ENCODE data around the gene SPATA16.
"Not testable (repeated sequence)": the region's sequence is repeated elsewhere in the genome, so short reads cannot be mapped to it uniquely, and the experiment has no call there.

Gene SPATA16, protein sequence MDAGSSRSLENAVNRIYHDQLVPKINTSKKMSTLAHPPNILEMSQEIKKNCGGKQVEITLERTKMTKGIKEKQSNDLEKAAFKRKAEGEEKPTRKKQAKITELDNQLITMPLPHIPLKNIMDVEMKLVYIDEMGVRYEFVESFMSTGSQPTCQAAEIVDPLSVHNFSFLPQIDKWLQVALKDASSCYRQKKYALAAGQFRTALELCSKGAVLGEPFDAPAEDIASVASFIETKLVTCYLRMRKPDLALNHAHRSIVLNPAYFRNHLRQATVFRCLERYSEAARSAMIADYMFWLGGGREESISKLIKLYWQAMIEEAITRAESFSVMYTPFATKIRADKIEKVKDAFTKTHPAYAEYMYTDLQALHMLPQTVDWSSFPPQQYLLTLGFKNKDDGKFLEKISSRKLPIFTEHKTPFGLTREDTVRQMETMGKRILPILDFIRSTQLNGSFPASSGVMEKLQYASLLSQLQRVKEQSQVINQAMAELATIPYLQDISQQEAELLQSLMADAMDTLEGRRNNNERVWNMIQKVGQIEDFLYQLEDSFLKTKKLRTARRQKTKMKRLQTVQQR

DNA sequence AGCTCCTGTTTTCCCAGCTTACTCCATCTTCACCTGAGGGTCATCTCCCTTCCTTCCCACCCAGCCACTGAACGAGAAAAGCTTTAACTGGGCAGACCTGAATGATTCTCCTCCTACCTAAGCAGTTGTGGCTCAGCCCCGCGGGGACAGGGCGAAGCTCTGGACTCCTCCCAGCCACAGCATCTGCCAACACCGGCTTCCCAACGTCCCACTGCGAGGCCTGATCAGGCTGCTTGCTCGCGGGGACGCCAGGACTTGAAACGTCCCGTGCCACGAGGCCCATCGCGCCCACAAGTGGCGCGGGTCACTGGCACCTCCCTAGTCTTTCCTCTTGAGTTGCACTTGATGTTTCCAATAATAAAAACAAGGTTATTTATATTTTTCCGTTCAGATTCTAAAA, at the start of gene SPATA16:
Gene SPATA16 (minus strand): TSS at position 250 of the 400 bp plus-strand sequence. CDS start 23,504 bp downstream, outside the sequence.
- in situ Hi-C loops (cut with HindIII; ENCODE audit: low sequenced_read_pairs) = no loop called here

DNA sequence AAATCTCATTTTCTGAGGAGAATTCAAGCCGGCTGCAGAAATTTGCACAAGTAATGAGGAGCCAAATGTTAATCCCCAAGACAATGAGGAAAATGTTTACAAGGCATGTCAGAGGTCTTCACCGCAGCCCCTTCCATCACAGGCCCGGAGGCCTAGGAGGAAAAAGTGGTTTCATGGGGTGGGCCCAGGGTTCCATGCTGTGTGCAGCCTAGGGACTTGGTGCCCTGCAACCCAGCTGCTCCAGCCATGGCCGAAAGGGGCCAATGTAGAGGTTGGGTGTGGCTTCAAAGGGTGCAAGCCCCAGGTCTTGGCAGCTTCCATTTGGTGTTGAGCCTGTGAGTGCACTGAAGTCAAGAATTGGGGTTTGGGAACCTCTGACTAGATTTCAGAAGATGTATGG, 42.0 kb upstream of the SPATA16 start:
- in situ Hi-C loops (cut with HindIII; ENCODE audit: low sequenced_read_pairs) = not testable (repeated sequence)

DNA sequence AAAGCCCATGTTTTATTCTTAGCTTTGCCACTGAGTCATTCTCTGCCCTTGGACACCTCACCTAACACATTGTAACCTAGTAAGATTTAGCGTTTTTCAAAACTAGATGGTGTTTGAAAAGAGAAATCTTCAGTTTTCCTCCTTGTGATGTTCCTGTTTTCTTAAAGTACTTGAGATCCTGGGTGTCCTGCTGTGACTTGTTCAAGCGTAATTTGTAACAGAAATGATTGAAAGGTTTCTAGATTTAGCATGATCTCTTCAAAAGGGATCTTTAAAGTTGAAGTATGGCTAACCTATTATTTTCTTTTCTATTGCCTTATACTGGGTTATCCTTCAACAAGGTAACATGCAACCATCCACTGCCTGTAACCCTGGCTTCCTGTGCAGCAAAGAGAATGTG, 32.6 kb upstream of the SPATA16 start:
- in situ Hi-C loops (cut with HindIII; ENCODE audit: low sequenced_read_pairs) = no loop called here

DNA sequence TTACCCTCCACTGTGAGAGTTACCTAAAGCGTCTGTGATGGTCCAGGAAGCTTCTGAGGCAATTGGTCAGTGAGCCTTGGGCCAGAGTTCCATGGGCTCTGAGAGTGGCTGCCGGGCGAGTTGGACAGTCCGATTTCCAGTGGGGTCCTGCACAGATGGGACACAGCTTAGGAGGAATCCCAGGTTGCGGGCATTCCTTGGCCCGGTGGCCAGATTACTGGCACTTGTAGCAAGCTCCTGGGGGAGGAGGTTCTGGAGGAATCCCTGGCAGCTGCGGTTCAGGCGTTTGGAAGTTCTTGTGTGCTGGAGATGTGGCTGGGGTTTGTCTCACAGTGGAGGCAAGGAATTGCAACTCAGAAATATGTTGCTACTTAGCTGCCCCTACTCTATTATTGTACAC, 18.1 kb upstream of the SPATA16 start:
- in situ Hi-C loops (cut with HindIII; ENCODE audit: low sequenced_read_pairs) = not testable (repeated sequence)

DNA sequence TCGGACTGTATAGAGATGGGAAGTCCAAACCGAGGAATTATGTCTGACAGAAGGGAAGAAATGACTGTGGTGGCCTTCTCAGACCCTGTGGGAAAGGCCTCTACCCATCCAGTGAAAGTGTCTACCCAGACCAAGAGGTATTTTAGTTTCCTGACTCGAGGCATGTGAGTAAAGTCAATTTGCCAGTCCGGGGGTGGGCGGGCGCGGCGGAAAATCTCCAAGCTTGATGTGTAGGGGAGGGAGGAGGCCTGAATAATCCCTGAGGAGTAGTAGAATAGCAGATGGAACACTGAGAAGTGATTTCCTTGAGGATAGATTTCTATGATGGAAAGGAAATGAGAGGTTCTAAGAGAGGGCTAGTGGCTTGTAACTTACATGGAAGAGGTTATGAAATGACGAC, 15.5 kb upstream of the SPATA16 start:
- in situ Hi-C loops (cut with HindIII; ENCODE audit: low sequenced_read_pairs) = not testable (repeated sequence)

DNA sequence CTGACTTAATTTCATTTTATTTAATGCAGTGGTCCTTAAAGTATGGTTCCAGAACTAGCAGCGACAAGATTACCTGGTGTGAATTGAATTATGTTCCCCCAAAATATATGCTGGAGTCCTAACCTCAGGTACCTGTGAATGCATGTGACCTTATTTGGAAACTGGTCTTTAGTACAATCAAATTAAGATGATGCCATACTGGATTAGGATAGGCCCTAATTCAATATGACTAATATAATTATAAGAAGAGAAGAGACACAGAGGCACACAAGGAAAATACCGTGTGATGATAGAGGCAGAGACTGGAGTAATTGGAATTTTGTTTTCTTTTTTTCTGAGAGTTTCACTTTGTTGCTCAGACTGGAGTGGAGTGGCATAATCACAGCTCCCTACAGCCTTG, 12.6 kb upstream of the SPATA16 start:
- in situ Hi-C loops (cut with HindIII; ENCODE audit: low sequenced_read_pairs) = no loop called here

DNA sequence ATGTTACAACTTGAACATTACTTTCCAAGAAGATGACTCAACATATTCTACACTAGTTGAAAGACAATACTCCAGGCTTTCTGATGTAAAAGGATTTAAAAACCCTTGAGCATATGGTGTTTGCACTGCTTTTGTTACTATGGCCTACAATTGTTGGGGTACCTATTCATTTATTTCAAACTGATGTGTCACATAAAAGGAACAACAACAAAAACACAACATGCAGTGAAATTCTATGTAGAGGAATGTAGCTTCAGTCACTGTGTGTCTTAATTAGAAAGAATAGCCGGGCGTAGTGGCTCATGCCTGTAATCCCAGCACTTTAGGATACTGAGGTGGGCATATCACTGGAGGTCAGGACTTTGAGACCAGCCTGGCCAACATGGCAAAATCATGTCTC, 1.6 kb downstream of the SPATA16 start:
- in situ Hi-C loops (cut with HindIII; ENCODE audit: low sequenced_read_pairs) = no loop called here

DNA sequence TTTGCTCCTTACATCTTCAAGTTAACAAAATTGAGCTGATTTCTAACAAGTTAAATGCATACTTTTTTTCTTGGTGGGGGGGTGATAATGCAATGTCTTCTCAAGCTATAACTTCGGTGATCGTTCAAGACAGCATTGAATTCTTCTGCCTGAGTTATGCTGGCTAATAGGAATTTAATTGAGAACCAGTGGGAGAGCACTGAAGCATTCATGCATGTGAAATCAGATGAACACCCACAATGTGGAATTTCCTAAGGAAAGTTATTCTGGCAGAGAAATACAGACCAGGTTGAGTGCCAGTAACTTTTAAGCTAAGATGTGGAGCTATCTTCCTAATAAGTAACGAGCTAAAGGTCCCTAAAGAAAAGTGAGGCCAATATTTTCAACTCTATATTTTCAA, 3.0 kb downstream of the SPATA16 start:
- in situ Hi-C loops (cut with HindIII; ENCODE audit: low sequenced_read_pairs) = no loop called here

DNA sequence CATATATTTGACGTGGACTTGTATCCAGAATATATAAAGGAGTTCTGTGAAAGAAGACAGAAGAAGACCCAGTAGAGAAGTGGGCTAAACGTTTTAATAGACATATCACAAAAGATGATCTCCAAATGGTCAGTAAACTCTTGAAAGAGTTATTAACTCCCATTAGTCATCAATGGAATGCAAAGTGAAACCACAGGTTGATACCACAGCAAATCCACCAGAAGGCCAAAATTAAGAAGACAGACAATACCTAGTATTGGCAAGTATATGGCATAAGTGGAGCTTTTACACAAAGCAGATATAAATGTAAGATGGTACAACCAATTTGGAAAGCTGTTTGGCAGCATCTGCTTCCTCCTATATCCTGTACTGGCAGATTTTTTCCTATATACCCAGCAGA, 6.0 kb downstream of the SPATA16 start:
- in situ Hi-C loops (cut with HindIII; ENCODE audit: low sequenced_read_pairs) = no loop called here

DNA sequence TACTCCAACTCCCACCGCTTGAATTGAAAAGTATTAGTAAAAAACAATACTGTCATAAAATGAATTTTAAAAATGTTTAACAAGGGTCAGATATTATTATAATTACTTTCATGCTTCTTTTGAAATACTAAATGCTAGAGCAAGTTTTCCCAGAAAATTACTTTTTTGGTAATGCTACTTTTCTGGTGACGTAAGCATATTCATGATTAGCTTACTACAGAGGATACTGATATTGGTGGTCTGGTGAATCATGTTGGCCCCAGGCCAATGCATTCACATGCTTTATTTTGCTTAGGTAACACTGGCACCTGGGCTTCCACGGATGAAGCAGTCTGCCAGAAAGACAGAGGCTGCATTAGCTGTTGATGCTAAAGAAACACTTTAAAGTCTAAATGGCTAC, 12.4 kb downstream of the SPATA16 start:
- in situ Hi-C loops (cut with HindIII; ENCODE audit: low sequenced_read_pairs) = no loop called here

DNA sequence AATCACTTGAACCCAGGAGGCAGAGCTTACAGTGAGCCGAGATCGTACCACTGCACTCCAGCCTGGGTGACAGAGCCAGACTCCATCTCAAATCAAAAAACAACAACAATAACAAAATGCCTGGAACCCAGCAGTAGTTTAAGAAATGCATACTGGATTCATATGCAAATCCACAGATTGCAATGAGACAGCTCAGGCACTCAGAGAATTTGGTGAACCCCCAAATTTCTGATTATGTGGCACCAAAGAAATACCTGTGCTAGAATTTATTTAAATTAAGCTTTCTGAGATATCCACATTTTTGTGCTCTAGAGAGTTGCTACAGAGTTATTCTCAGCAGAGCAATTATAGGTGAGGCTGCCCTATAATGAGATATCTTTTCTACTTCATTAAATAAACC, 29.7 kb downstream of the SPATA16 start:
- in situ Hi-C loops (cut with HindIII; ENCODE audit: low sequenced_read_pairs) = no loop called here

DNA sequence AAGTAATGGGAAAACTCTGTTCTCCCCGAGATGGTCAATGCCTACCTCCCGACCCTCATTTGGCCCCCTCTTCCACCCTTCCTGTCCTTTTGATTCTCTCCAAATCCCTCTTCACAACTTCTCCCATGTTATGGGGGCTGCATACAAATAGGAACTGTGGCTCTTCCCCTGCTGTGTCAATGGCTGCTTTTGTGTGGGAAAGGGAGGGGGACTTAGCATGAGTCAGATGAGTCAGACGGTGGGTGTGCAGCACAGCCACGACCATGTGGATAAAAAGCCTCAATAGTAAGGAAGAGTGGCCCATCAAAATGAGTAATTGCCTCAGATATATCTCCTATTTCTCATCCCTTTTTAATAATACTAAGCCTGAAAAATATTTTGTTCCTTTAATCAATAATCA, 31.9 kb downstream of the SPATA16 start:
- in situ Hi-C loops (cut with HindIII; ENCODE audit: low sequenced_read_pairs) = no loop called here

DNA sequence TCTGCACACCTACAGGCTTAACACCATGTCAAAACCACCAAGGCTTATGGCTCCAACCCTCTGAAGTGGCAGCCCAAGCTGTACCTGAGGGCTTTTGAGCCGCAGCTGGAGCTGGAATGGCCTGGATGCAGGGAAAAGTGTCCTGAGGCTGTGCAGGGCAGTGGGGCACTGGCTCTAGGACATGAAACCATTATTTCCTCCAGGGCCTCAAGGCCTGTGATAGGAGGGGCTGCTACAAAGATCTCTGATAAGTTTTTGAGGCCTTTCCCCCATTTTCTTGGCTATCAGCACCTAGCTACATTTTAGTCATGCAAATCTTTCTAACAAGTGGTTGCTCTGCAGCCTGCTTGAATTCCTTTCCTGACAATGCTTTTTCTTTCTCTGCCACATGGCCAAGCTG, 37.6 kb downstream of the SPATA16 start:
- in situ Hi-C loops (cut with HindIII; ENCODE audit: low sequenced_read_pairs) = no loop called here

DNA sequence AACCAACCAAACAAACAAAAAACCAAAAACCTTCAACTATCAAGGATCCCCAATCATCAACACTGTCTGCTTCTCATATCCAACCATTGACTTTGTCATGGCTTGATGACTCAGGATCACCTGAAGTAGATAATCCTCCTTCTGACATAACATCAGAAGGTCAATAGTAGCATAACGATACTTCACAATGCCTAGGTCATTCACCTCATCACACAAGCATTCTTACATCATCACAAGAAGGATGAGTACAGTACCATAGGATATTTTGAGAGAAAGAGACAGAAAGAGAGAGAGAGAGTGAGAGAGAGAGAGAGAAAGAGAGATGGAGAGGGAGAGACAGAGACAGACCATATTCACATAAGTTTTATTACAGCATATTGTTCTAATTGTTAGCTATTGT, 42.1 kb downstream of the SPATA16 start:
- in situ Hi-C loops (cut with HindIII; ENCODE audit: low sequenced_read_pairs) = no loop called here

DNA sequence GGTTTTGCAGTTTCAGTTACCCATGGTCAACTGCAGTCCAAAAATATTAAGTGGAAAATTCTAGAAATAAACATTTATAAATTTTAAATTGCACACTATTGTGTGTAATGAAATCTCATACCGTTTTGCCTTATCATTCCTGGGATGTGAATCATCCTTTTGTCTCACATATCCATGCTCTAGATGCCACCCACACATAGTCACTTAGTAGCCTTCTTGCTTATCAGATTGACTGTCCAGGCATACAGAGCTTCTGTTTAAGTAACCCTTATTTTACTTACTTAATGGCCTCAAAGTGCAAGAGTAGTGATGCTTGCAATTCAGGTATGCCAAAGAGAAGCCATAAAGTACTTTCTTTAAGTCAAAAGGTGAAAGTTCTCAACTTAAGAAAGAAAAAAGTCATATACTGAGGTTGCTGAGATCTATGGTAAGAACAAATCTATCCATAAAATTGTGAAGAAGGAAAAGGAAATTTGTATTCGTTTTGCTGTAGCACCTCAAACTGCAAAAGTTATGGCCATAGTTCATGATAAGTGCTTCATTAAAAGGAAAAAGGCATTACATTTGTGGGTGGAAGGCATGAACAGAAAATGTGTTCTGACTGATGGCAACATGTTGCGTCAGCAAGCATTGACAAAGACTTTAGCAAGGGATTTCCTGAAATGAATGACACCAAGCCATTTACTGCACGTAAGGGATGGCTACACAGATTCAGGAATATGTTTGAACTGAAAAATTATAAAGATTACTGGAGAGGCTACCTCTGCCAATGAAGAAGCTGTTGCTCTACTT, 43.8 kb downstream of the SPATA16 start:
- in situ Hi-C loops (cut with HindIII; ENCODE audit: low sequenced_read_pairs) = no loop called here

DNA sequence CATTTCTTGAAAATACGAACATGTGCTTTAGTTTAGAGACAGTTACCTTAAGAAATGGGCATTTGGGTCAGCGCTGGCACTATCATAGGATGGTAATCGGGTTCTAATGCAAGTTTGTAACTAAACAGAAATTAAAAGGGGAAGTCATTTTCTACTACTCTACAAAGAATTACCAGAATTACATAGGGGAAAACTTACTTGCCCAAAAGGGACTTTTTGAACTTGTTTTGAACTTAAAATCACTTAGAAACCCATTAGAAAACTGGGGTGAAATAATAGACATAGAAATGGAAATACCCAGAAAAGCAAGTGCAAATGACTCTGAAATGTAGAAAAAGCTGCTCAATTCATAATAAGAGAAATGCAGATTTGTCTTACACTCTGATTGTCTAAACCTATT, 44.9 kb downstream of the SPATA16 start:
- in situ Hi-C loops (cut with HindIII; ENCODE audit: low sequenced_read_pairs) = no loop called here

DNA sequence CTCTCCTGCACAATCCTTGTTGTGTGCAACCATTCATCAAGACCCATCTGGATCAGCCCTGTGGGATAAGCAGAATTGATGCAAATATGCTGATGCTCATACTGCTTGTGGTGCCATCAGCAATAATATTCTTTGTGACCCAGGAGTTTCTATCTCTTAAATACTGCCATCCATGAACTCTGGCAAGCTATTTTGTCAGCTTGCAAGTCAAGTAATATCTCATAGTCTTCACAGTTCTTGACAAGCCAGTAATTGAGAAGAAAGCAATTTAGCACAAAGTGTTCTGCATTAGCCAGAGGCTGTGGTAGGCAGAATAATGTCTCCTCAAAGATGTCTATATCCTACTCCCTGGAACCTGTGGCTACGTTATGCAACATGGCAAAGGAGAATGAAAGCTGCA, 49.0 kb downstream of the SPATA16 start:
- in situ Hi-C loops (cut with HindIII; ENCODE audit: low sequenced_read_pairs) = no loop called here

DNA sequence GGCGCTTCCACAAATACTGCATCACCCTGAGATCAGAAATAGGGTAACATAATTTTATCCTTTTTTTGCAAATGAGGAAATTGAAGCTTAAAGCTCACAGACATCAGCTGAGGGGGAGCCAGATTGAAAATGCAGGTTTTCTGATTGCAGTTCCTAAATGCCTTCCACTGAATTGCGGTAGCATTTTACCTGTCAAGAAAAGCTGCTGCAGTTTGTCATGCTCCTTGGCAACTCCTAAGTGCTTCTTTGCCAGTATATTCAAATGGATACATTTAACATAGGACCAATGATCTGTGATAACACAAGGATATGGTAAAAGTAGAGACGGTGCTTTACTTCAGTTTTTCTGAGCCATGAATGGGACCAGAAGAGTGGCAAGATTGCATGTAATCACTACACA, 50.5 kb downstream of the SPATA16 start:
- in situ Hi-C loops (cut with HindIII; ENCODE audit: low sequenced_read_pairs) = no loop called here

DNA sequence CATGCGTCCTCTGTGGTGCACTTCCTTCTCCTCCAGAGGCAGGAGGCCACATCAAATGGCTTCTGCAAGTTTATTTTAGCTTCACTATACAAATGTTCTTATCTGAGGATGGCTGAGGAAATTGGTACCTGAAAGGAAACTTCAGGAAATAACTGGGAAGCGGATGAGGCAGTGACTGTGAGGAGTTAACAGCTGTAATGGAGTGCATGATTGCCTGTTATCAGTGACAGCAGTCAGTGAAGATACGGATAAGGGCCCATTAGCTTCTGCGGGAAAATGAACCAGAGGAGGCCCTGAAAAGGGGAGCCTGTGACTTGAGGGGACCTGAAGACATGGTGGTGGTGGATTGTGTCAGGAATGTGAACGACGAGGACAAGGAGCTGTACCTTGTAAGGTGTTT, 51.8 kb downstream of the SPATA16 start:
- in situ Hi-C loops (cut with HindIII; ENCODE audit: low sequenced_read_pairs) = no loop called here

DNA sequence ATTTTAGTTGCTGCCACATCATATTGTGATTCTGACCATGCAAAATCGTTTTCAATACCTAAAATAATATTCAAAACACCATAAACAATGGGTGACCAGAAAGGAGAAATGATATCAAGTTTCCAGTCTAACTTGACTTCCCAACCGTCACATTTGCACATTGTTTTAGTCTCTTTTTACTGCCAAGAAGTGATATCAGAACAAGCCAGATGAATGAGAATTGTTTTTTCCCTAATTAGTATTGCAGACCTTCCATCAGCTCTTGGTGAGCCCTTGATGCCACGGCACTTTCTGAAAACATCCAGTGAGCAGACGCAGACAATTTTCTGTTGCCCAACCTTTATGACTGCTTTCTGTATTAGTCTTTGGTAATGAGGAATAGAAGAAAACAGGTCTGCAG, 62.5 kb downstream of the SPATA16 start:
- in situ Hi-C loops (cut with HindIII; ENCODE audit: low sequenced_read_pairs) = no loop called here

DNA sequence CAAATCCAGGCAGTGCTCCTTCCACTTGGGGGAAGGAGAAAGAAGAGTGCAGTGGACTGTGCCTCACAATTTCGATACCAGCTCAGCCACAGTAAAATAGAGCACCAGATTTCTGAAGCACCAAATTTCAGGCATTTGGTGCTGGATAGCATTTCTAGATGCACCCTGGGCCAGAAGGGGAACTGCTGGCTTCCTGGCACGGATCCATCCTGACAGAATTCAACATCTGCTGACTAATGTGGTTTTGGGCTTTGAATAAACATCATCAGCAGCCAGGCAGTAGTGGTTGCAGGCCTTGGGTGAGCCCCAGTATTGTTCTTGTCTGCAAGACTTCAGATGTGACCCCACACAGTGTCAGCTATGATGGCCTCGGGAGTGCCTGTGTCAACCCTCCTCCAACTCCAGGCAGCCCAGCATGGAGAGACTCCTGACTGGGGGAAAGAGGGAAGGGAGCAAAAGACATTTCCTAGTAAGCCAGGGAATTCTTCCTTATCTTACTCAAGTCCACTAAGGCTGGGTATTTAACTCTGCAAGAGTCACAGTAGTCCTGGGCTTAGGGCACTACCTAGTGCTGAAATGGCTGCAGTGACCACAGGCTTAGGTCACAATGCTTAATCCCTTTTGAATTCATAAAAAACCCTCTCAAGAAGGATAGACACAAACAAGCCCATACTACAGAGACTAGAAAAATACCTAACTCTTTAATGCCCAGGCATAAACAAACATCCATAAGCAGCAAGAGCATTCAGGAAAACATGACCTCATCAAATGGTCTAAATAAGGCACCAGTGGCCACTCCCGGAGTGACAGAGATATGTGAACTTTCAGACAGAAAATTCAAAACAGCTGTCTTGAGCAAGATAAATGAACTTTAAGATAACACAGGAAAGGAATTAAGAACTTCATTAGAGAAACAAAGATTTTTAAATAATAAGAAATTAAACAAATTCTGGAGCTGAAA, 74.7 kb downstream of the SPATA16 start:
- in situ Hi-C loops (cut with HindIII; ENCODE audit: low sequenced_read_pairs) = no loop called here
